Peyer's patch (tissue), 4 donors: ENCODE data around the gene RRP8.

Source experiments
- CTCF ChIP-seq, 6 experiments: fragments of 450-650 bp in 4 of 6; fragments of 200-600 bp in 2 of 6; sonication (generic) in 1 of 6; IDR thresholded peaks; one replicate each; pipeline ENCODE4 v1.5.1; 2017 to 2019; ENCODE audit warnings: antibody characterized with exemption in 6 of 6, mild to moderate bottlenecking in 3 of 6, moderate library complexity in 1 of 6
- POLR2A ChIP-seq, 2 donors: fragments of 450-650 bp; IDR thresholded peaks; one replicate each; pipeline ENCODE4 v1.5.1; 2017; ENCODE audit warnings: antibody characterized with exemption in 2 of 2, mild to moderate bottlenecking in 2 of 2, moderate library complexity in 2 of 2

DNA sequence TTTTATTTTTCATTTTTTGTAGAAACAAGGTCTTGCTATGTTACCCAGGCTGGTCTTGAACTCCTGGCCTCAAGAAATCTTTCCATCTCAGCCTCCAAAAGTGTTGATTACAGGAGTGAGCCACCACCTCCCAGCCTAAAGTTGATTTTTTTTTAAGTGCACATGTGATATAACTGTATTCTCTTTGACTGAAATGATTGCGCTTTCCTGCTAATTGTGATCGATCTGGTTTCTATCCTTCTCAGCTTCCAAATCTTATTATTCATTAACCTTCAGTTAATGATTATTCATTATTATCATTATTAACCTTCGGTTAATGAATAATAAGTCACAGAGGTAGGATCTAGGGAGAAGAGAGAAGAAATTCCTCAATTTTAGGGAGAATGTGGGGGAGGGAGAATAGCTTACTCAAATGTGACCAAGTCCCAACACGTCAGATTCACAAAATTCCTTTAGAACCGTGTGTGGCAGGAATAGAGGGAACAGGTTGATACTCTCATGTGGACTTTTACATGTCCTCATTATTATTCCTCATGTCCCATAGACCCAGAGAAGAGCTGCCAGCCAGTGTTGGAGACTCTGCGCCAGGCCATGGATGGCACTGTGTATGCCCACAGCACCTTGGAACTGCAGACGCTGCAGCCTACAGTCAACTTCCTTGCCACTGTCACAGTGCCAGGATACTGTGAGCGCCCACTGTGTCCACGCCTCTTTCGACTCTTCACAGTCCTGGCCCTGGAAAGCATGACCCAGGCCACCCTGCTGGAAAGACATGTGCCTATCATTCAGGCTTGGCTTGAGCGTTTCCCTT lies 47.1 kb downstream of the RRP8 start:
- TF ChIP-seq CTCF (IDR thresholded peaks at IDR 0.05) = no peak
- no peak for TF ChIP-seq POLR2A (IDR thresholded peaks at IDR 0.05)
